ENCODE results near the gene CCDC54. TPM values are rescaled to one million over a fixed set of nuclear protein-coding genes. Genes with fewer than 3 reads are reported as not detected.

The CCDC54 gene
- total RNA-seq, 1 donor from 2014 or later = not detected

DNA sequence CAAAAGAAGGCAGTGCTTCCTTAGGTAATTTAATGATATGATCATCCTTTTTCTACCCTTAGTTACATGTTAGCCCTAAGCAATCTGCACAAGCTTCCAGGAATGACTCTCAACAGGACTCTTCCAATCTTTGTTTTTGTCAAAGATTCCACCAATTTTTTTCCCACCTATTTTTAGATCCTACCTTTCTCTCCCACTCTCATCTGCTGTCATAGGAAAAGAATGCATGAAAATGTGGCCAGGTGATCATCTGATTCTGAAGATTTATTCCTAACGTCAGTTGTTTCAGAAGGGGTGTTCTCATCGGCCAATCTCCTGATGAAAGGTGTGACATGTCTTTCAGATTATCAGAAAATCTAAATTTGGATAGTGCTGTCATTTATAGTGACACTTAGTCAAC lies 7.2 kb downstream of the CCDC54 start:
- no peak for DNase-seq (ENCODE audit: extremely low spot score in 2 of 2)
- H3K4me3 ChIP-seq = no peak overlapping the region
- H3K9me3 ChIP-seq = no peaks in the 10 kb centered on the region
- no peaks in the 10 kb centered on the region for H3K27me3 ChIP-seq
- H3K36me3 ChIP-seq = no peaks in the 10 kb centered on the region
- no peaks in the 10 kb centered on the region for H3K4me1 ChIP-seq
- intact Hi-C loops (cut with DNase I) = no loop called here
- no peak for TF ChIP-seq CTCF (IDR thresholded peaks at IDR 0.05)
- TF ChIP-seq POLR2AphosphoS5 (IDR thresholded peaks at IDR 0.05; ENCODE audit: insufficient read depth in 1 of 2, low read depth in 1 of 2) = no peak
- TF ChIP-seq POLR2A (IDR thresholded peaks at IDR 0.05) = no peak
- H3K27ac ChIP-seq = no peak overlapping the region

- TF ChIP-seq POLR2AphosphoS5 (IDR thresholded peaks at IDR 0.05; ENCODE audit: insufficient read depth in 1 of 2, low read depth in 1 of 2) (no peak), CTCF (IDR thresholded peaks at IDR 0.05) (no peak), POLR2A (IDR thresholded peaks at IDR 0.05) (no peak)
Observed at GRCh38 chr3:107384907-107385306, 7.7 kb downstream of the CCDC54 start.

GRCh38 chr3:107387555-107387954 lies 10.3 kb downstream of the CCDC54 start:
- H3K4me3 ChIP-seq = no peak overlapping the region
- H3K9me3 ChIP-seq = no peaks in the 10 kb centered on the region
- H3K27ac ChIP-seq = no peak overlapping the region
- no peak for DNase-seq (ENCODE audit: extremely low spot score in 2 of 2)
- no peaks in the 10 kb centered on the region for H3K27me3 ChIP-seq
- no peaks in the 10 kb centered on the region for H3K4me1 ChIP-seq
- no peaks in the 10 kb centered on the region for H3K36me3 ChIP-seq
- no peak for TF ChIP-seq POLR2A (IDR thresholded peaks at IDR 0.05)
- no peak for TF ChIP-seq POLR2AphosphoS5 (IDR thresholded peaks at IDR 0.05; ENCODE audit: insufficient read depth in 1 of 2, low read depth in 1 of 2)
- TF ChIP-seq CTCF (IDR thresholded peaks at IDR 0.05) = no peak
- intact Hi-C loops (cut with DNase I) = no loop called here

More at GRCh38 chr3:107384907-107385306, 7.7 kb downstream of the CCDC54 start:
- intact Hi-C loops (cut with DNase I) = no loop called here
- Histone ChIP-seq H3K9me3 (no peaks in the 10 kb centered on the region), H3K4me3 (no peak overlapping the region), H3K36me3 (no peaks in the 10 kb centered on the region), H3K27me3 (no peaks in the 10 kb centered on the region), H3K4me1 (no peaks in the 10 kb centered on the region), H3K27ac (no peak overlapping the region)
- no peak for DNase-seq (ENCODE audit: extremely low spot score in 2 of 2)

DNA sequence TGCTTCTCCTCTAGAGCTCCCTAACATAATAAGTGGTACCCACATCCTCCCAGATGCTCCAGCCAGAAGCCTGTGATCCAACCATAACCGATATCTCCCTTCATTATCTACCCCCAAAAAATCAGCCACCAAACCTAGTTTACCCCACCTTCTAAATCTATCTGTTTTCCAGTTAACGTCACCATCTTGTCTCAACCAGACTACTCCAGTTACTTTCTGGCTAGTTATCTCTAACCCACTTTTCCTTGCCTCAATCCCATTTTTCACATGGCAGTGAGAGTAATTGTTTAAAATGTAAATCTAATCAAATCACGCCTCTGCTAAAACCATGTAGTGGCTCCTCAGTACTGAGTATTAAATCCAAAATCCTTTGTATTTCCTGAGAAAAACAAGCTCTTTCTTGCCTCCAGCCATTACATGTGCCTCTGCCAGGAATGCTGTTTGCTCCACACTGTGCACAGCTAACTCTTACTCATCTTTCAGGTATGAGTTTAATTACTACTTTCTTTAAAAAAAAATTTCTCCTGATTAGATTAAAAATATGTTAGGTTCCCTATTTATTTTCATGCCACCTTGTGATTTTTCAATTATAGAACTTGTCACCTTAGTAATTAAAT lies 15.4 kb downstream of the CCDC54 start:
- no peaks in the 10 kb centered on the region for H3K4me1 ChIP-seq
- no peak overlapping the region for H3K27ac ChIP-seq
- H3K9me3 ChIP-seq = no peaks in the 10 kb centered on the region
- H3K4me3 ChIP-seq = no peak overlapping the region
- intact Hi-C loops (cut with DNase I) = no loop called here
- H3K27me3 ChIP-seq = no peaks in the 10 kb centered on the region
- TF ChIP-seq CTCF (IDR thresholded peaks at IDR 0.05) = no peak
- no peak for DNase-seq (ENCODE audit: extremely low spot score in 2 of 2)
- no peaks in the 10 kb centered on the region for H3K36me3 ChIP-seq

- no peak for TF ChIP-seq POLR2AphosphoS5 (IDR thresholded peaks at IDR 0.05; ENCODE audit: insufficient read depth in 1 of 2, low read depth in 1 of 2)
- TF ChIP-seq CTCF (IDR thresholded peaks at IDR 0.05) = no peak
- TF ChIP-seq POLR2A (IDR thresholded peaks at IDR 0.05) = no peak
- intact Hi-C loops (cut with DNase I) = no loop called here
- no peak for DNase-seq (ENCODE audit: extremely low spot score in 2 of 2)
- no peaks in the 10 kb centered on the region for H3K4me1 ChIP-seq
- no peaks in the 10 kb centered on the region for H3K27me3 ChIP-seq
- no peak overlapping the region for H3K4me3 ChIP-seq
- H3K9me3 ChIP-seq = no peaks in the 10 kb centered on the region
- no peaks in the 10 kb centered on the region for H3K36me3 ChIP-seq
- no peak overlapping the region for H3K27ac ChIP-seq
Observed at GRCh38 chr3:107394502-107394901, 17.3 kb downstream of the CCDC54 start.
